GM23248 (cell line): Measurements from ENCODE around the gene NCF2.

Experiments used
- EZH2 ChIP-seq: fragments of 200-600 bp; sonication (generic); IDR thresholded peaks from 2 replicates; pipeline ENCODE4 v1.6.1; 2018; ENCODE audit warnings: antibody characterized with exemption, mild to moderate bottlenecking; ENCODE audit not compliant: insufficient read depth, poor library complexity, severe bottlenecking
- EZH2phosphoT487 ChIP-seq: fragments of 200-600 bp; sonication (generic); IDR thresholded peaks from 2 replicates; pipeline ENCODE4 v1.6.1; 2018; ENCODE audit warnings: antibody characterized with exemption, moderate library complexity, mild to moderate bottlenecking, low read depth; ENCODE audit not compliant: insufficient read depth

DNA sequence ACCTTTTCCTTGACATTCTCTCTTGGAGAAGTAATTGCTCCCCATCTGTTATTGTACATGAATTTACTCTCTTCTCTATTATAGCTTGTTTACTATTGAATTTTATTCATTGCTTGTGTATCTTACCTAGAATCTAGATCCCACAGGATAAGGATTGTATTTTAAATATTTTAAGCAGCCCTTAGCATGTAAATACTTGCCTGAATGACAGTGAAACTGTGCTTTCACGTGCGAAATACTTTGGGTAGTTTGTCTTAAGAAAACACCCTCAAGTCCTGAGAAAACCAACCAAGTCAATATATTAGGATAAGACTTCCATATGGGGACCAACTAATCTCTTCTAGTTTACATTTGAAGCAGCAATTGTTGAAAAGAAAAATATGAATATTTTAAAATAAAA lies 30.1 kb upstream of the NCF2 start:
- TF ChIP-seq EZH2 (no peak), EZH2phosphoT487 (no peak)
